Measurements from ENCODE around the gene SPAG6.

Gene SPAG6

GRCh38 chr10:22437620-22438588 is 92.6 kb downstream of the SPAG6 start:
- DNase-seq = no peak

- no peak for DNase-seq
Observed at GRCh38 chr10:22438711-22439110, 93.4 kb downstream of the SPAG6 start.

GRCh38 chr10:22442063-22442462 is 96.8 kb downstream of the SPAG6 start:
- no peak for DNase-seq

GRCh38 chr10:22442468-22442867 is 97.2 kb downstream of the SPAG6 start:
- DNase-seq = no peak

GRCh38 chr10:22443175-22443901 is 98.0 kb downstream of the SPAG6 start:
- no peak for DNase-seq

- no peak for DNase-seq
Observed at GRCh38 chr10:22444219-22444788, 99.0 kb downstream of the SPAG6 start.

GRCh38 chr10:22445495-22445894 is 100.2 kb downstream of the SPAG6 start:
- no peak for DNase-seq

GRCh38 chr10:22447068-22447467 is 101.8 kb downstream of the SPAG6 start:
- DNase-seq = no peak

- DNase-seq = no peak
Observed at GRCh38 chr10:22451346-22451745, 106.0 kb downstream of the SPAG6 start.

GRCh38 chr10:22453320-22453719 is 108.0 kb downstream of the SPAG6 start:
- no peak for DNase-seq

GRCh38 chr10:22453948-22454591 is 108.8 kb downstream of the SPAG6 start:
- DNase-seq = no peak

- DNase-seq = no peak
Observed at GRCh38 chr10:22454634-22455033, 109.3 kb downstream of the SPAG6 start.

- no peak for DNase-seq
Observed at GRCh38 chr10:22455068-22455857, 110.0 kb downstream of the SPAG6 start.

- DNase-seq = no peak
Observed at GRCh38 chr10:22456486-22456885, 111.2 kb downstream of the SPAG6 start.

- no peak for DNase-seq
Observed at GRCh38 chr10:22458272-22459038, 113.2 kb downstream of the SPAG6 start.

- DNase-seq = no peak
Observed at GRCh38 chr10:22459496-22459895, 114.2 kb downstream of the SPAG6 start.

GRCh38 chr10:22460101-22460500 is 114.8 kb downstream of the SPAG6 start:
- DNase-seq = no peak

- no peak for DNase-seq
Observed at GRCh38 chr10:22460531-22461403, 115.5 kb downstream of the SPAG6 start.

- no peak for DNase-seq
Observed at GRCh38 chr10:22461891-22462290, 116.6 kb downstream of the SPAG6 start.

- no peak for DNase-seq
Observed at GRCh38 chr10:22463255-22463654, 118.0 kb downstream of the SPAG6 start.
